ENCODE results near the gene PHLPP2. TPM values are rescaled to one million over a fixed set of nuclear protein-coding genes. Genes with fewer than 3 reads are reported as not detected.
A peak's percentile ranks its signal among the peaks of the same experiment; 100 is the strongest.

Gene PHLPP2
- polyA plus RNA-seq (2013), result 3.4 and 4.0 TPM in 2 replicates

GRCh38 chr16:71724320-71724751, at the start of gene PHLPP2:
TSS of gene PHLPP2 (minus strand) at chr16:71724701. CDS start at chr16:71714795, 9,906 bp downstream.
- Histone ChIP-seq H4K91ac (ENCODE audit: low read depth, low read length) (peak within 1 kb of the TSS; percentile 86), H3K9ac (ENCODE audit: low read length) (peak within 1 kb of the TSS; percentile 91), H3K14ac (ENCODE audit: low read length) (peak within 1 kb of the TSS; percentile 91), H4K8ac (ENCODE audit: low read depth, low read length) (peak within 1 kb of the TSS; percentile 77), H2AK5ac (ENCODE audit: low read length) (no peak within 1 kb of the TSS), H3K4me1 (ENCODE audit: control insufficient read depth in 1 of 2, insufficient read depth in 2 of 2, low read length in 2 of 2) (no peaks in the 10 kb centered on the region), H3K36me3 (ENCODE audit: control insufficient read depth in 1 of 2, insufficient read depth in 2 of 2, low read length in 2 of 2) (no peaks in the 10 kb centered on the region), H2BK120ac (ENCODE audit: insufficient read depth, low read length, poor library complexity) (peak within 1 kb of the TSS; percentile 23), H3K4ac (ENCODE audit: low read depth, low read length) (peak within 1 kb of the TSS; percentile 41), H3K4me3 (ENCODE audit: low read depth, low read length) (peak within 1 kb of the TSS; percentile 89), H3K18ac (ENCODE audit: low read length) (peak within 1 kb of the TSS; percentile 66), H3K9me3 (ENCODE audit: insufficient read depth, low read depth, low read length) (no peaks in the 10 kb centered on the region), H3K23ac (ENCODE audit: low read length) (no peak within 1 kb of the TSS), H3K79me1 (ENCODE audit: low read length) (peaks cover 5% of the 10 kb centered on the region), H2BK5ac (ENCODE audit: low read depth, low read length, poor library complexity) (peak within 1 kb of the TSS; percentile 80), H2AFZ (ENCODE audit: insufficient read depth, low read length, poor library complexity) (peak within 1 kb of the TSS; percentile 97), H3K4me2 (ENCODE audit: low read length) (peak within 1 kb of the TSS; percentile 95), H2BK12ac (ENCODE audit: low read length) (no peak within 1 kb of the TSS), H3K79me2 (ENCODE audit: control insufficient read depth, insufficient read depth, low read length, poor library complexity) (peaks cover 5% of the 10 kb centered on the region), H4K12ac (ENCODE audit: low read depth, low read length) (peak within 1 kb of the TSS; percentile 77), H3K27me3 (ENCODE audit: insufficient read depth, low read length) (no peaks in the 10 kb centered on the region), H3K27ac (ENCODE audit: low read depth, low read length) (peak within 1 kb of the TSS; percentile 65)
- no CpG with 5 or more reads among the region's 10 CpGs for WGBS (ENCODE audit: extremely low coverage, insufficient coverage, insufficient read length)
- no peak for DNase-seq

- Histone ChIP-seq H3K23ac (ENCODE audit: low read length) (no peak overlapping the region), H3K36me3 (ENCODE audit: control insufficient read depth in 1 of 2, insufficient read depth in 2 of 2, low read length in 2 of 2) (peaks cover 14 to 16% of the 10 kb centered on the region in 2 experiments), H3K9ac (ENCODE audit: low read length) (no peak overlapping the region), H4K8ac (ENCODE audit: low read depth, low read length) (no peak overlapping the region), H3K4ac (ENCODE audit: low read depth, low read length) (no peak overlapping the region), H3K79me2 (ENCODE audit: control insufficient read depth, insufficient read depth, low read length, poor library complexity) (no peaks in the 10 kb centered on the region), H4K12ac (ENCODE audit: low read depth, low read length) (no peak overlapping the region), H3K27ac (ENCODE audit: low read depth, low read length) (no peak overlapping the region), H3K27me3 (ENCODE audit: insufficient read depth, low read length) (no peaks in the 10 kb centered on the region), H2BK5ac (ENCODE audit: low read depth, low read length, poor library complexity) (no peak overlapping the region), H4K91ac (ENCODE audit: low read depth, low read length) (no peak overlapping the region), H2AK5ac (ENCODE audit: low read length) (no peak overlapping the region), H2AFZ (ENCODE audit: insufficient read depth, low read length, poor library complexity) (no peak overlapping the region), H2BK12ac (ENCODE audit: low read length) (no peak overlapping the region), H3K4me2 (ENCODE audit: low read length) (no peak overlapping the region), H3K79me1 (ENCODE audit: low read length) (no peaks in the 10 kb centered on the region), H3K18ac (ENCODE audit: low read length) (no peak overlapping the region), H2BK120ac (ENCODE audit: insufficient read depth, low read length, poor library complexity) (no peak overlapping the region), H3K4me1 (ENCODE audit: control insufficient read depth in 1 of 2, insufficient read depth in 2 of 2, low read length in 2 of 2) (no peaks in the 10 kb centered on the region), H3K4me3 (ENCODE audit: low read depth, low read length) (no peak overlapping the region), H3K14ac (ENCODE audit: low read length) (no peak overlapping the region), H3K9me3 (ENCODE audit: insufficient read depth, low read depth, low read length) (no peaks in the 10 kb centered on the region)
- DNase-seq, result no peak
Measured at GRCh38 chr16:71771571-71771970, 47.1 kb upstream of the PHLPP2 start.

DNA sequence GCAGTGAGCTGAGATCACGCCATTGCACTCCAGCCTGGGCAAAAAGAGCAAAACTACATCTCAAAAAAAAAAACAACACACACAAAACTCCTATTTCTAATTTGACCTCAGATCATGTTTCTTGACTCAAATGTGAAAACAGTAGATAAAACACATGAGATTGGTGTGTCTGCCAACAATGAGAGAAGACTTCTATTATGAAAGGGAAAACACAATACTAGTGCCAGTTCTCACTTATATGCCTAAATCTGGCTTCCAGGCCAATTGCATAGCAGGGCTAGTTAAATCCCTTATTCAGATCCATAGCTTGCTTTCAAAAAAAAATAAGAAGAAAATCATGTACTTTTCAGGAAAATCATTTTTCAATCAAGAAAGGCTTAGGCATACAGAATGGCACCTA, 44.7 kb upstream of the PHLPP2 start:
- H4K91ac ChIP-seq (ENCODE audit: low read depth, low read length), result no peak overlapping the region
- H2BK120ac ChIP-seq (ENCODE audit: insufficient read depth, low read length, poor library complexity), result no peak overlapping the region
- H3K27ac ChIP-seq (ENCODE audit: low read depth, low read length), result no peak overlapping the region
- no peak overlapping the region for H3K14ac ChIP-seq (ENCODE audit: low read length)
- no CpG with 5 or more reads among the region's 1 CpG for WGBS (ENCODE audit: extremely low coverage, insufficient coverage, insufficient read length)
- no peak overlapping the region for H2AK5ac ChIP-seq (ENCODE audit: low read length)
- no peak overlapping the region for H4K12ac ChIP-seq (ENCODE audit: low read depth, low read length)
- no peak overlapping the region for H3K9ac ChIP-seq (ENCODE audit: low read length)
- no peak overlapping the region for H2BK5ac ChIP-seq (ENCODE audit: low read depth, low read length, poor library complexity)
- H2AFZ ChIP-seq (ENCODE audit: insufficient read depth, low read length, poor library complexity), result no peak overlapping the region
- H3K79me1 ChIP-seq (ENCODE audit: low read length), result no peaks in the 10 kb centered on the region
- H3K18ac ChIP-seq (ENCODE audit: low read length), result no peak overlapping the region
- H3K79me2 ChIP-seq (ENCODE audit: control insufficient read depth, insufficient read depth, low read length, poor library complexity), result no peaks in the 10 kb centered on the region
- H3K4me2 ChIP-seq (ENCODE audit: low read length), result no peak overlapping the region
- no peaks in the 10 kb centered on the region for H3K9me3 ChIP-seq (ENCODE audit: insufficient read depth, low read depth, low read length)
- H3K27me3 ChIP-seq (ENCODE audit: insufficient read depth, low read length), result no peaks in the 10 kb centered on the region
- H3K36me3 ChIP-seq (ENCODE audit: control insufficient read depth in 1 of 2, insufficient read depth in 2 of 2, low read length in 2 of 2), result peaks cover 16% of the 10 kb centered on the region in 2 experiments
- H2BK12ac ChIP-seq (ENCODE audit: low read length), result no peak overlapping the region
- H3K4me3 ChIP-seq (ENCODE audit: low read depth, low read length), result no peak overlapping the region
- no peak overlapping the region for H4K8ac ChIP-seq (ENCODE audit: low read depth, low read length)
- H3K4me1 ChIP-seq (ENCODE audit: control insufficient read depth in 1 of 2, insufficient read depth in 2 of 2, low read length in 2 of 2), result no peaks in the 10 kb centered on the region
- no peak overlapping the region for H3K23ac ChIP-seq (ENCODE audit: low read length)
- no peak for DNase-seq
- H3K4ac ChIP-seq (ENCODE audit: low read depth, low read length), result no peak overlapping the region

DNA sequence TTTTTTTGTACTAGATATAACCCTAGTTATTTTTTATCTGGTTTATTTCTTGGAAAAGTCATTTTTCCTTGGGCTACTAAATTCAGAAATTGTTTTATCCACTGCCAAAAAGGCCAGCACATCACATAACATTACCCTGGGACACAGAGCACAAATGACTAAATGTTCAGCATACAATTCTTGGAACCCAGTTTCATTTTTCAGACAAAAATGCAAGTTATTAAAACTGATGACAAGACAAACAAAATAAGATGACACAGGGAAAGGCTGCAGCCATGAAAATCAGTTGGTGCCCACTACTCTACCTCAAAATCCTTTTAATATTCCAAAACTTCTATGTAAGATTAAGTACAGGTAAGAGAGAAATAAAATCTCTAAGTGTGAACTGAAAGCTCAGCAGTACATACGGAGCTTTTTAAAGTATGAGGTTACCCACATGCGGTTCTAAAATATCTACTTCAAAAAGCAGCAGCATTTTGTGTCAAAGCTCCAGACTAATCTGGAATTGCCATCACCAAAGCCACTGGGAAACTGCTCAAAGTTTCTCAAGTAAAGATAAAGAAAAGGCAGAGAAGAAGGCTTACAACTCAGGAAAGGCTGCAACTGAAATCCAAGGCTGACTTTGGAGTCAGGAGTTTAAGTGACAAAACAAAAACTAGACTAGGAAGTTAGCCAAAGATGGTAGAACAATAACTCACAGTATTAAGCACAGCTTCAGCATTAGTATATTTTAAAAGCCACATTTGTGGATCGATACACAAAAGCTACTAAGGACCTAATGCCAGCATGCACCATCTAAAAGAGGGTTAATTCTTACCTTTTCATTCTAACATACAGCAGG, 42.8 kb upstream of the PHLPP2 start:
- Histone ChIP-seq H3K4me2 (ENCODE audit: low read length) (no peak overlapping the region), H3K27ac (ENCODE audit: low read depth, low read length) (no peak overlapping the region), H3K9me3 (ENCODE audit: insufficient read depth, low read depth, low read length) (no peaks in the 10 kb centered on the region), H3K14ac (ENCODE audit: low read length) (no peak overlapping the region), H2AFZ (ENCODE audit: insufficient read depth, low read length, poor library complexity) (no peak overlapping the region), H3K9ac (ENCODE audit: low read length) (no peak overlapping the region), H2BK5ac (ENCODE audit: low read depth, low read length, poor library complexity) (no peak overlapping the region), H3K79me1 (ENCODE audit: low read length) (no peaks in the 10 kb centered on the region), H3K36me3 (ENCODE audit: control insufficient read depth in 1 of 2, insufficient read depth in 2 of 2, low read length in 2 of 2) (peaks cover 12 to 13% of the 10 kb centered on the region in 2 experiments), H3K4me1 (ENCODE audit: control insufficient read depth in 1 of 2, insufficient read depth in 2 of 2, low read length in 2 of 2) (no peaks in the 10 kb centered on the region), H3K4ac (ENCODE audit: low read depth, low read length) (no peak overlapping the region), H3K79me2 (ENCODE audit: control insufficient read depth, insufficient read depth, low read length, poor library complexity) (no peaks in the 10 kb centered on the region), H3K4me3 (ENCODE audit: low read depth, low read length) (no peak overlapping the region), H4K12ac (ENCODE audit: low read depth, low read length) (no peak overlapping the region), H3K27me3 (ENCODE audit: insufficient read depth, low read length) (no peaks in the 10 kb centered on the region), H4K8ac (ENCODE audit: low read depth, low read length) (no peak overlapping the region), H3K18ac (ENCODE audit: low read length) (no peak overlapping the region), H2BK120ac (ENCODE audit: insufficient read depth, low read length, poor library complexity) (no peak overlapping the region), H2BK12ac (ENCODE audit: low read length) (no peak overlapping the region), H3K23ac (ENCODE audit: low read length) (no peak overlapping the region), H4K91ac (ENCODE audit: low read depth, low read length) (no peak overlapping the region), H2AK5ac (ENCODE audit: low read length) (no peak overlapping the region)
- no CpG with 5 or more reads among the region's 3 CpGs for WGBS (ENCODE audit: extremely low coverage, insufficient coverage, insufficient read length)
- no peak for DNase-seq

Data from trophoblast cell (in vitro differentiated cells and primary cell).